GM12878 (cell line): ENCODE results near the gene SERPINA6. TPM values are rescaled to one million over a fixed set of nuclear protein-coding genes. Genes with fewer than 3 reads are reported as not detected.

Experiments
- ATAC-seq: fragments of 200-7000 bp; cut with Tn5 transposase; 3 replicates; pipeline ENCODE4 v1.9.1; 2020; ENCODE audit warnings: mild to moderate bottlenecking, moderate library complexity
- BruUV-seq: library from RNA; stranded (reverse); fragments of 400-500 nt; replicated peaks from 2 replicates; lab custom pipeline; 2021; lab: Mats Ljungman, UMichigan
- CTCF ChIA-PET: fragments of 300-600 bp; sonication (Branson Sonifier 250); formaldehyde crosslinking; extraction: SDS; loops from one replicate; lab custom pipeline; 2021; ENCODE audit warnings: inconsistent platforms; lab: Yijun Ruan, JAX
- POLR2A ChIA-PET: fragments of 350-600 bp; formaldehyde crosslinking; extraction: SDS; loops from one replicate; lab custom pipeline; 2021; ENCODE audit warnings: inconsistent platforms; lab: Charles Lee
- RAD21 ChIA-PET: fragments of 300-600 bp; sonication (Branson Sonifier 250); formaldehyde crosslinking; loops from one replicate; lab custom pipeline; 2023; ENCODE audit warnings: antibody characterized with exemption; ENCODE audit not compliant: unreplicated experiment; lab: Charles Lee
- SMC1A ChIA-PET: fragments of 300-600 bp; sonication (Branson Sonifier 250); formaldehyde crosslinking; loops from one replicate; lab custom pipeline; 2023; ENCODE audit not compliant: unreplicated experiment, uncharacterized antibody; lab: Charles Lee
- DNase-seq: peaks from one replicate; pipeline ENCODE4 v3.0.0-alpha.2; 2011; ENCODE audit warnings: low read depth, low spot score
- FAIRE-seq: peaks from 3 replicates; lab custom pipeline; 2011; peaks lifted over from hg19 to GRCh38; lab: Jason Lieb, UNC
- H2AFZ ChIP-seq: 2 replicates; pipeline ENCODE4 v1.6.0; 2011; ENCODE audit warnings: low read depth, low read length, control low read depth; ENCODE audit not compliant: control insufficient read depth
- H3K27ac ChIP-seq: 2 replicates; pipeline ENCODE4 v1.5.1; 2011; ENCODE audit warnings: control low read depth; ENCODE audit not compliant: control insufficient read depth, insufficient read depth
- H3K27me3 ChIP-seq, 2 experiments: replicated peaks in 1 of 2; 2 replicates each; pipeline versions ENCODE4 v1.6.0 to v1.6.1; 2011; ENCODE audit warnings: low read length in 1 of 2; ENCODE audit not compliant: control insufficient read depth in 2 of 2, insufficient read depth in 2 of 2
- H3K36me3 ChIP-seq, 2 experiments: 2 replicates each; pipeline ENCODE4 v1.5.1; 2011; ENCODE audit warnings: low read length in 1 of 2; ENCODE audit not compliant: control insufficient read depth in 2 of 2, insufficient read depth in 2 of 2
- H3K4me1 ChIP-seq: 2 replicates; pipeline ENCODE4 v1.6.1; 2011; ENCODE audit warnings: mild to moderate bottlenecking, low read length, moderate library complexity, mixed read lengths; ENCODE audit not compliant: control insufficient read depth, insufficient read depth
- H3K4me2 ChIP-seq: 2 replicates; pipeline ENCODE4 v1.6.0; 2011; ENCODE audit warnings: control low read depth; ENCODE audit not compliant: control insufficient read depth, insufficient read depth
- H3K4me3 ChIP-seq: fragments of 200-600 bp; sonication (generic); 2 replicates; pipeline ENCODE4 v1.5.1; 2016
- H3K79me2 ChIP-seq: 2 replicates; pipeline ENCODE4 v1.6.0; 2011; ENCODE audit warnings: low read length; ENCODE audit not compliant: control insufficient read depth, insufficient read depth
- H3K9ac ChIP-seq: 2 replicates; pipeline ENCODE4 v1.8.0; 2011; ENCODE audit warnings: low read length, control low read depth, mixed read lengths; ENCODE audit not compliant: control insufficient read depth, insufficient read depth
- H3K9me3 ChIP-seq: replicated peaks from 3 replicates; pipeline ENCODE4 v1.5.1; 2011; ENCODE audit warnings: mild to moderate bottlenecking, low read length; ENCODE audit not compliant: control insufficient read depth, insufficient read depth
- H4K20me1 ChIP-seq: 2 replicates; pipeline ENCODE4 v1.6.0; 2011; ENCODE audit not compliant: control insufficient read depth, insufficient read depth
- BACH1 ChIP-seq: fragments of 450-650 bp; IDR thresholded peaks from 2 replicates; pipeline ENCODE4 v1.6.1; 2017; ENCODE audit warnings: mild to moderate bottlenecking, borderline replicate concordance
- CREM ChIP-seq: IDR thresholded peaks from 2 replicates; pipeline ENCODE4 v1.6.1; 2014; ENCODE audit warnings: antibody characterized with exemption, low read depth
- ELK1 ChIP-seq: IDR thresholded peaks from 2 replicates; pipeline ENCODE4 v1.6.1; 2012; ENCODE audit warnings: low read depth, low read length, improper control_type of control experiment
- FOS ChIP-seq: IDR thresholded peaks from 3 replicates; pipeline ENCODE4 v1.6.1; 2011; ENCODE audit warnings: borderline replicate concordance; ENCODE audit not compliant: insufficient read length; ENCODE audit errors: extremely low read depth
- HDAC6 ChIP-seq: fragments of 200-600 bp; sonication (generic); IDR thresholded peaks from one replicate; pipeline ENCODE4 v1.8.0; 2017; ENCODE audit warnings: antibody characterized with exemption; ENCODE audit not compliant: unreplicated experiment
- IKZF2 ChIP-seq, 2 experiments: fragments of 450-650 bp; IDR thresholded peaks; 2 replicates each; pipeline ENCODE4 v1.6.1; 2017; ENCODE audit warnings: mild to moderate bottlenecking in 2 of 2, moderate library complexity in 2 of 2
- IRF4 ChIP-seq: IDR thresholded peaks from 2 replicates; pipeline ENCODE4 v1.6.1; 2011; ENCODE audit warnings: low read depth, low read length
- MAX ChIP-seq: IDR thresholded peaks from 2 replicates; pipeline ENCODE4 v1.6.1; 2012; ENCODE audit warnings: low read depth, low read length, improper control_type of control experiment
- MTA2 ChIP-seq: fragments of 450-650 bp; IDR thresholded peaks from 2 replicates; pipeline ENCODE4 v1.6.1; 2016; ENCODE audit warnings: low read depth, mild to moderate bottlenecking, moderate library complexity
- MYC ChIP-seq: IDR thresholded peaks from 2 replicates; pipeline ENCODE4 v1.6.1; 2011; ENCODE audit warnings: mild to moderate bottlenecking, low read length, moderate library complexity, inconsistent platforms; ENCODE audit not compliant: insufficient read depth, insufficient replicate concordance, insufficient read length, severe bottlenecking
- NKRF ChIP-seq: fragments of 450-650 bp; conservative IDR thresholded peaks from 2 replicates; pipeline ENCODE4 v1.6.1; 2017; ENCODE audit warnings: mild to moderate bottlenecking, moderate library complexity
- SMARCA5 ChIP-seq: fragments of 450-650 bp; IDR thresholded peaks from 2 replicates; pipeline ENCODE4 v1.6.1; 2017; ENCODE audit warnings: mild to moderate bottlenecking
- SRF ChIP-seq, 2 experiments: IDR thresholded peaks; 2 replicates each; pipeline ENCODE4 v1.6.1; 2011; ENCODE audit warnings: low read depth in 2 of 2, low read length in 2 of 2, mild to moderate bottlenecking in 1 of 2, moderate library complexity in 1 of 2
- STAT1 ChIP-seq: fragments of 450-650 bp; conservative IDR thresholded peaks from 2 replicates; pipeline ENCODE4 v1.6.1; 2014; ENCODE audit warnings: antibody characterized with exemption, mild to moderate bottlenecking
- TBL1XR1 ChIP-seq: IDR thresholded peaks from 2 replicates; pipeline ENCODE4 v1.6.1; 2012; ENCODE audit warnings: low read depth, low read length, improper control_type of control experiment
- TCF7 ChIP-seq: IDR thresholded peaks from 2 replicates; pipeline ENCODE4 v1.6.1; 2014; ENCODE audit warnings: antibody characterized with exemption, borderline replicate concordance
- YBX1 ChIP-seq: fragments of 450-650 bp; IDR thresholded peaks from 2 replicates; pipeline ENCODE4 v1.6.1; 2016; ENCODE audit warnings: antibody characterized with exemption
- ZBTB40 ChIP-seq: fragments of 450-650 bp; IDR thresholded peaks from 2 replicates; pipeline ENCODE4 v1.6.1; 2016; ENCODE audit warnings: mild to moderate bottlenecking, moderate library complexity, borderline replicate concordance
- ZNF274 ChIP-seq: IDR thresholded peaks from one replicate; pipeline ENCODE4 v1.8.0; 2011; ENCODE audit not compliant: insufficient read length, insufficient read depth
- ZNF384 ChIP-seq: IDR thresholded peaks from 2 replicates; pipeline ENCODE4 v1.6.1; 2012; ENCODE audit warnings: low read depth, mild to moderate bottlenecking, low read length, improper control_type of control experiment, borderline replicate concordance
- WGBS: methylation state at CpG from one replicate; pipeline ENCODE4 v1.1.6; 2016; ENCODE audit warnings: low lambda C conversion rate; ENCODE audit not compliant: insufficient replicate concordance, insufficient coverage; ENCODE audit errors: missing lambda C conversion rate; 5-methylcytosine and 5-hydroxymethylcytosine counted together
- in situ Hi-C: fragments of 300-500 bp; cut with MboI; formaldehyde crosslinking; loops from 9 replicates; pipeline ENCODE4 v1.14.3; 2018; ENCODE audit warnings: mixed read lengths
- intact Hi-C: fragments of 100-400 bp; cut with micrococcal nuclease; formaldehyde crosslinking; loops from one replicate; pipeline ENCODE4 v1.14.2; 2022; ENCODE audit not compliant: unreplicated experiment
- polyA plus RNA-seq, 11 experiments: library from polyadenylated mRNA; depleted of rRNA in 4 of 11; unstranded in 6 of 11; stranded (reverse) in 5 of 11; fragments of >200 nt; fragmentation: Nextera tagmentation in 4 of 11; fragmentation: Illumina TruSeq in 1 of 11; extraction: Ambion mirVana in 4 of 11; extraction: Trizol in 1 of 11; gene quantifications; 1 replicate in 1 of 11; 2 replicates in 10 of 11; pipeline versions ENCODE4 v1.2.1 to v1.2.3, GENCODE V29; 2011 to 2016; ENCODE audit warnings: inconsistent platforms in 2 of 11, missing spikeins in 2 of 11, low read depth in 1 of 11
- total RNA-seq, 4 experiments: library from RNA; depleted of rRNA in 3 of 4; stranded (reverse); fragments of >200 nt in 3 of 4; fragmentation: Illumina TruSeq in 1 of 4; extraction: Trizol in 1 of 4; gene quantifications; 2 replicates each; pipeline versions ENCODE4 v1.2.1 to v1.2.3, GENCODE V29; 2013 to 2021

SERPINA6 gene
- total and polyA plus RNA-seq, 10 of the 15 experiments (the other 5 are each of a cell fraction or from before 2014, with no cell fraction given): 0.11 to 0.27 (median 0.23) TPM; not detected in 7

GRCh38 chr14:94304243-94304642, 18.9 kb downstream of the SERPINA6 start:
- Histone ChIP-seq H3K9ac (no peak overlapping the region), H3K27me3 (no peaks in the 10 kb centered on the region), H4K20me1 (no peaks in the 10 kb centered on the region; the same call in 1 of the 2 replicates), H3K4me1 (no peaks in the 10 kb centered on the region), H3K9me3 (no peaks in the 10 kb centered on the region; the same call in 2 of the 3 replicates), H3K79me2 (no peaks in the 10 kb centered on the region), H3K4me3 (no peak overlapping the region), H3K27ac (no peak overlapping the region), H3K4me2 (no peak overlapping the region), H2AFZ (no peak overlapping the region), H3K36me3 (no peaks in the 10 kb centered on the region)
- no peak for ATAC-seq
- intact Hi-C loops (no loop called here), in situ Hi-C loops (no loop called here)
- ChIA-PET RAD21 (no interaction called here), POLR2A (no interaction called here), SMC1A (no interaction called here), CTCF (no interaction called here)
- TF ChIP-seq IKZF2 (IDR thresholded peaks at IDR 0.05) (no peak), NKRF (no peak), MTA2 (no peak), MAX (no peak), HDAC6 (no peak), ZNF384 (no peak), ZBTB40 (no peak), ELK1 (no peak), ZNF274 (no peak), TBL1XR1 (no peak), BACH1 (no peak), YBX1 (no peak), FOS (no peak), STAT1 (no peak), CREM (no peak), IRF4 (no peak), SRF (IDR thresholded peaks at IDR 0.05; ENCODE audit: low read depth in 2 of 2, low read length in 2 of 2) (no peak), TCF7 (no peak), SMARCA5 (no peak), MYC (no peak)
- BruUV-seq: no TSS peak
- WGBS: 66% methylated on average over 6 of the region's 6 CpGs
- DNase-seq: no peak
- FAIRE-seq: no peak
